IMR-90 (cell line): ENCODE data around the gene CSNK2A2. TPM values are rescaled to one million over a fixed set of nuclear protein-coding genes. Genes with fewer than 3 reads are reported as not detected.

Experiments
- ATAC-seq: fragments of 200-7000 bp; cut with Tn5 transposase; 2 replicates; pipeline ENCODE4 v1.9.1; 2020; ENCODE audit warnings: low read depth, mild to moderate bottlenecking, moderate library complexity
- BruUV-seq: library from RNA; stranded (reverse); fragments of 400-500 nt; replicated peaks from 2 replicates; lab custom pipeline; 2021; lab: Mats Ljungman, UMichigan
- CTCF ChIA-PET: fragments of 300-600 bp; formaldehyde crosslinking; extraction: SDS; loops from one replicate; lab custom pipeline; 2021; ENCODE audit warnings: antibody characterized with exemption; lab: Yijun Ruan, JAX
- POLR2A ChIA-PET: fragments of 300-600 bp; sonication (Branson Sonifier 250); formaldehyde crosslinking; loops from one replicate; lab custom pipeline; 2022; ENCODE audit warnings: antibody characterized with exemption; ENCODE audit not compliant: unreplicated experiment; lab: Charles Lee
- DNase-seq: peaks from one replicate; pipeline ENCODE4 v3.0.0; 2013
- H2AFZ ChIP-seq: replicated peaks from 2 replicates; pipeline ENCODE3; 2013; ENCODE audit warnings: low read length, mild to moderate bottlenecking; ENCODE audit not compliant: poor library complexity
- H2AK5ac ChIP-seq: 2 replicates; pipeline ENCODE4 v1.6.1; 2013; ENCODE audit warnings: low read depth, low read length, inconsistent platforms
- H2AK9ac ChIP-seq: replicated peaks from 2 replicates; pipeline ENCODE3; 2013; ENCODE audit warnings: mild to moderate bottlenecking, low read depth, low read length, moderate library complexity; ENCODE audit not compliant: poor library complexity
- H2BK120ac ChIP-seq: 2 replicates; pipeline ENCODE4 v1.6.1; 2013; ENCODE audit warnings: low read depth, low read length, inconsistent platforms
- H2BK15ac ChIP-seq: 3 replicates; pipeline ENCODE4 v1.6.1; 2013; ENCODE audit warnings: low read depth, low read length, inconsistent platforms
- H2BK20ac ChIP-seq: 2 replicates; pipeline ENCODE4 v1.6.1; 2013; ENCODE audit warnings: low read depth, mild to moderate bottlenecking, inconsistent platforms, low read length, moderate library complexity
- H2BK5ac ChIP-seq: 2 replicates; pipeline ENCODE4 v1.6.1; 2013; ENCODE audit warnings: mild to moderate bottlenecking, low read depth, low read length, inconsistent platforms; ENCODE audit not compliant: poor library complexity, severe bottlenecking
- H3K14ac ChIP-seq: replicated peaks from 2 replicates; pipeline ENCODE4 v1.6.1; 2013; ENCODE audit warnings: low read depth, low read length, inconsistent platforms
- H3K18ac ChIP-seq: 2 replicates; pipeline ENCODE4 v1.6.1; 2013; ENCODE audit warnings: low read depth, low read length, control low read depth
- H3K23ac ChIP-seq: 2 replicates; pipeline ENCODE4 v1.6.1; 2013; ENCODE audit warnings: low read depth, low read length, inconsistent platforms
- H3K27ac ChIP-seq: 2 replicates; pipeline ENCODE4 v1.5.1; 2013; ENCODE audit warnings: mild to moderate bottlenecking, control low read depth, low read length; ENCODE audit not compliant: insufficient read depth
- H3K27me3 ChIP-seq: 2 replicates; pipeline ENCODE4 v1.6.1; 2013; ENCODE audit warnings: low read length; ENCODE audit not compliant: control insufficient read depth, insufficient read depth
- H3K36me3 ChIP-seq: 2 replicates; pipeline ENCODE4 v1.6.1; 2013; ENCODE audit warnings: low read length, mixed read lengths; ENCODE audit not compliant: control insufficient read depth, insufficient read depth
- H3K4ac ChIP-seq: 2 replicates; pipeline ENCODE4 v1.6.1; 2013; ENCODE audit warnings: low read depth, low read length, inconsistent platforms
- H3K4me1 ChIP-seq: 2 replicates; pipeline ENCODE4 v1.6.1; 2013; ENCODE audit warnings: low read length, mixed read lengths; ENCODE audit not compliant: control insufficient read depth, insufficient read depth
- H3K4me2 ChIP-seq: 2 replicates; pipeline ENCODE4 v1.6.1; 2013; ENCODE audit warnings: low read depth, mild to moderate bottlenecking, control low read depth, low read length, moderate library complexity
- H3K4me3 ChIP-seq: 2 replicates; pipeline ENCODE4 v1.5.1; 2013; ENCODE audit warnings: low read depth, mild to moderate bottlenecking, control low read depth, low read length, moderate library complexity; ENCODE audit not compliant: insufficient read depth
- H3K56ac ChIP-seq: 2 replicates; pipeline ENCODE4 v1.6.1; 2013; ENCODE audit warnings: low read length, inconsistent platforms; ENCODE audit not compliant: insufficient read depth; ENCODE audit errors: extremely low read depth
- H3K79me1 ChIP-seq, 2 experiments: 2 replicates each; pipeline ENCODE4 v1.6.1; 2013; ENCODE audit warnings: low read length in 2 of 2, inconsistent platforms in 1 of 2, low read depth in 1 of 2
- H3K9ac ChIP-seq: 2 replicates; pipeline ENCODE4 v1.6.1; 2013; ENCODE audit warnings: low read depth, low read length, control low read depth
- H3K9me1 ChIP-seq: 2 replicates; pipeline ENCODE4 v1.6.1; 2013; ENCODE audit warnings: low read length, inconsistent platforms; ENCODE audit not compliant: insufficient read depth
- H3K9me3 ChIP-seq: 2 replicates; pipeline ENCODE4 v1.6.1; 2013; ENCODE audit warnings: low read length; ENCODE audit not compliant: control insufficient read depth, insufficient read depth
- H4K20me1 ChIP-seq: 2 replicates; pipeline ENCODE4 v1.6.1; 2013; ENCODE audit warnings: low read length, inconsistent platforms; ENCODE audit not compliant: insufficient read depth
- H4K5ac ChIP-seq: 2 replicates; pipeline ENCODE4 v1.6.1; 2013; ENCODE audit warnings: mild to moderate bottlenecking, low read depth, low read length, control low read depth
- H4K8ac ChIP-seq, 2 experiments: 2 replicates each; pipeline ENCODE4 v1.6.1; 2013; ENCODE audit warnings: low read depth in 2 of 2, low read length in 2 of 2, control low read depth in 1 of 2, inconsistent platforms in 1 of 2
- H4K91ac ChIP-seq: 2 replicates; pipeline ENCODE4 v1.6.1; 2013; ENCODE audit warnings: low read depth, low read length, inconsistent platforms; ENCODE audit not compliant: insufficient read depth
- MXI1 ChIP-seq: IDR thresholded peaks from 2 replicates; pipeline ENCODE4 v1.6.1; 2012; ENCODE audit warnings: low read depth, mild to moderate bottlenecking, low read length, moderate library complexity, borderline replicate concordance
- WGBS, 2 experiments: methylation state at CpG; one replicate each; pipeline versions ENCODE4 v1.1.5 to v1.1.7; 2013; ENCODE audit warnings: missing lambda C conversion rate in 2 of 2; ENCODE audit not compliant: insufficient read length in 1 of 2; ENCODE audit errors: extremely low coverage in 2 of 2; 5-methylcytosine and 5-hydroxymethylcytosine counted together
- dilution Hi-C: fragments of 300-500 bp; cut with HindIII; formaldehyde crosslinking; loops from one replicate; pipeline ENCODE4 v1.14.3; 2018; ENCODE audit warnings: low sequenced_read_pairs; ENCODE audit not compliant: unreplicated experiment
- in situ Hi-C: fragments of 300-500 bp; cut with MboI; formaldehyde crosslinking; loops from 3 replicates; pipeline ENCODE4 v1.14.3; 2019; ENCODE audit warnings: low sequenced_read_pairs, inconsistent platforms, mixed read lengths
- intact Hi-C: fragments of 100-400 bp; cut with micrococcal nuclease; formaldehyde crosslinking; loops from 2 replicates; pipeline ENCODE4 v1.10.0; 2022
- polyA plus RNA-seq, 3 experiments: library from polyadenylated mRNA; depleted of rRNA; stranded (reverse); fragments of >200 nt; gene quantifications; 2 replicates each; pipeline ENCODE4 v1.2.3, GENCODE V29; 2012; ENCODE audit warnings: low replicate concordance in 1 of 3
- total RNA-seq: library from RNA; depleted of rRNA; stranded (reverse); fragments of >200 nt; gene quantifications from 2 replicates; pipeline ENCODE4 v1.2.3, GENCODE V29; 2012

The CSNK2A2 gene
- total and polyA plus RNA-seq, 2 of the 4 experiments (the other 2 are of a cell fraction) = 15.6 to 27.5 TPM

- H3K23ac ChIP-seq = no peak overlapping the region
- no TSS peak for BruUV-seq
- no peak overlapping the region for H3K18ac ChIP-seq
- H3K4me1 ChIP-seq = no peaks in the 10 kb centered on the region
- no peaks in the 10 kb centered on the region for H3K79me1 ChIP-seq
- no peak overlapping the region for H2BK15ac ChIP-seq
- no peak overlapping the region for H2AFZ ChIP-seq
- no peak for TF ChIP-seq MXI1
- H4K8ac ChIP-seq = no peak overlapping the region
- ChIA-PET CTCF (no interaction called here), POLR2A (no interaction called here)
- H3K4ac ChIP-seq = no peak overlapping the region
- no peaks in the 10 kb centered on the region for H4K20me1 ChIP-seq
- H3K56ac ChIP-seq = no peak overlapping the region
- dilution Hi-C loops (no loop called here), in situ Hi-C loops (no loop called here), intact Hi-C loops (no loop called here)
- H2BK20ac ChIP-seq = no peak overlapping the region
- DNase-seq = no peak
- no peak overlapping the region for H4K5ac ChIP-seq
- ATAC-seq = no peak
- peaks cover 6% of the 10 kb centered on the region for H3K9me3 ChIP-seq
- no peaks in the 10 kb centered on the region for H3K27me3 ChIP-seq
- no peak overlapping the region for H3K27ac ChIP-seq
- no peak overlapping the region for H4K91ac ChIP-seq
- no peak overlapping the region for H2BK120ac ChIP-seq
- H3K9me1 ChIP-seq = no peaks in the 10 kb centered on the region
- no peaks in the 10 kb centered on the region for H3K36me3 ChIP-seq
- WGBS, 2 experiments = no CpG with 5 or more reads among the region's 2 CpGs
- no peak overlapping the region for H2AK5ac ChIP-seq
- H2BK5ac ChIP-seq = no peak overlapping the region
- no peak overlapping the region for H2AK9ac ChIP-seq
- H3K9ac ChIP-seq = no peak overlapping the region
- H3K4me3 ChIP-seq = no peak overlapping the region
- H3K4me2 ChIP-seq = no peak overlapping the region
- H3K14ac ChIP-seq = no peak overlapping the region
Measured at GRCh38 chr16:58137581-58137980, 60.3 kb downstream of the CSNK2A2 start.
